GM19193 (cell line): ENCODE results near the gene BZW1.

Source experiments
- POLR2A ChIP-seq: IDR thresholded peaks from 4 replicates; pipeline ENCODE4 v1.6.1; 2011; ENCODE audit not compliant: insufficient read depth, insufficient read length; ENCODE audit errors: extremely low read depth

The BZW1 gene

GRCh38 chr2:200811333-200812121, at the start of gene BZW1:
Gene BZW1 (plus strand): TSS chr2:200811910. CDS start chr2:200813218, 1,308 bp downstream.
- peak; percentile 96 for TF ChIP-seq POLR2A

- TF ChIP-seq POLR2A: no peak
Observed at GRCh38 chr2:200762127-200762526, 49.6 kb upstream of the BZW1 start.

- TF ChIP-seq POLR2A: no peak
Observed at GRCh38 chr2:200763422-200763821, 48.3 kb upstream of the BZW1 start.

- TF ChIP-seq POLR2A: no peak
Observed at GRCh38 chr2:200765139-200765951, 46.4 kb upstream of the BZW1 start.

- TF ChIP-seq POLR2A: no peak
Observed at GRCh38 chr2:200765995-200766660, 45.6 kb upstream of the BZW1 start.

- TF ChIP-seq POLR2A: no peak
Observed at GRCh38 chr2:200767111-200767885, 44.4 kb upstream of the BZW1 start.

- TF ChIP-seq POLR2A: no peak
Observed at GRCh38 chr2:200770847-200771246, 40.9 kb upstream of the BZW1 start.

GRCh38 chr2:200772620-200773019, 39.1 kb upstream of the BZW1 start:
- TF ChIP-seq POLR2A: no peak

GRCh38 chr2:200773083-200773482, 38.6 kb upstream of the BZW1 start:
- TF ChIP-seq POLR2A: no peak

- no peak for TF ChIP-seq POLR2A
Observed at GRCh38 chr2:200774920-200775319, 36.8 kb upstream of the BZW1 start.

GRCh38 chr2:200777275-200777674, 34.4 kb upstream of the BZW1 start:
- no peak for TF ChIP-seq POLR2A

GRCh38 chr2:200778038-200778437, 33.7 kb upstream of the BZW1 start:
- no peak for TF ChIP-seq POLR2A

GRCh38 chr2:200779214-200779613, 32.5 kb upstream of the BZW1 start:
- TF ChIP-seq POLR2A: no peak

GRCh38 chr2:200781616-200782015, 30.1 kb upstream of the BZW1 start:
- no peak for TF ChIP-seq POLR2A

- no peak for TF ChIP-seq POLR2A
Observed at GRCh38 chr2:200782251-200782650, 29.5 kb upstream of the BZW1 start.
